Sciatic nerve (tissue), 2 donors: ENCODE measurements around the gene GRB14. TPM values are rescaled to one million over a fixed set of nuclear protein-coding genes. Genes with fewer than 3 reads are reported as not detected.
"Not testable (repeated sequence)": the region's sequence is repeated elsewhere in the genome, so short reads cannot be mapped to it uniquely, and the experiment has no call there.

ENCODE experiments used
- ATAC-seq: fragments of 200-7000 bp; cut with Tn5 transposase; one replicate; pipeline ENCODE4 v1.9.1; 2020; ENCODE audit warnings: mild to moderate bottlenecking, moderate library complexity
- DNase-seq: peaks from one replicate; pipeline ENCODE4 v3.0.0-alpha.2; 2020; ENCODE audit warnings: low spot score
- intact Hi-C: fragments of 100-400 bp; cut with DNase I; formaldehyde crosslinking; loops from one replicate; pipeline ENCODE4 v1.14.2; 2022
- total RNA-seq: library from RNA; stranded (reverse); fragmentation: NEBNext Ultra II Directional; extraction: Animal tissue kit (Norgen Biotek cat#: 25700); gene quantifications from one replicate; pipeline ENCODE4 v1.2.1, GENCODE V29; 2021
- donor health status: DM: no; HTN: no; CAD: no.
- donor health status: DM: no; HTN: no; CAD: no.

The GRB14 gene
- total RNA-seq, result 20.2 TPM

DNA sequence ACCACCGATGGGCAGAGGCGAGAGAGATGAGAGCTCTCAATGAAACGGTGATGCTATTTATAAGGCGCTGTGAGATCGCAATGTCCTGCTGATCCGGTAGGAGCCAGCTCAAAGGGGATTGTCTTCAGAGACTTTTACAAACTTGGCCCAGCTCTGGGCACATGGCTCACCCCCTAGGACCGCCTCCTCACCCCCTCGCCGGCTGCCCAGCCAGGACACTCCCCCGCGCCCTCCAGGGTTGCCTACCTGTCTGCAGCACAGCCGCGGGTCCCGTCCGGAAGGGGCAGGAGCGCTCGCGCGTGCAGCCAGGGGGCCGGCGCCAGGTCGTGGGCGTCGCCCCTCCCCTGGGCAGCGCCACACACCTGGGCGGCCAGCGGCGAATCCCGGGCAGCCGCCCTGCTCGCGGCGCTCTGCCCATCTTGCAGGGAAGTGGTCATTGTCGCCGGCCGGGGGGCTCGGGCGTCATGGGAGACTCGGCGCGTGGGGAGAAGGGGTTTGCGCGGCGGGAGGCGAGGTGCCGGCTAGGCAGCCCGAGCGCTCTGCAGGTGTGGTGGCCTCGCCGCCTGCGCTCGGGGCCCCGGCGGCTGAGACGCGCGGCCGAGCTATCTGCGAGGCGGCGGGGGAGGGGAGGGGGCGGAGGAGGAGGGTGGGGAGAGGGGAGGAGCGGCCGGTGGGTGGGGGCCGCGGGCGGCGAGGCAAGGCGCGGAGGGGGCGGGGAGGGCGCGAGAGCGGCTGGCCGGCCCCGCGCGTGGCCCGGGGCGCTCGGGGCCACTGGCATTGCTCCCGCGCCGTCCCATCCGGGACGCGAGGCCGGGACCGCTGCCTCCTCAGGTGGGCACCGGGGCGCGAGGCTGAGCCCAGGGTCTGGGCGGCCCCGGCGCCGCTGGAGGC is at the start of gene GRB14:
GRB14 (minus strand) TSS at position 610 of the 891 bp plus-strand sequence; CDS start at position 437, 173 bp downstream.
- intact Hi-C loops, result no loop called here
- no peak for DNase-seq
- peak; percentile 65 for ATAC-seq

DNA sequence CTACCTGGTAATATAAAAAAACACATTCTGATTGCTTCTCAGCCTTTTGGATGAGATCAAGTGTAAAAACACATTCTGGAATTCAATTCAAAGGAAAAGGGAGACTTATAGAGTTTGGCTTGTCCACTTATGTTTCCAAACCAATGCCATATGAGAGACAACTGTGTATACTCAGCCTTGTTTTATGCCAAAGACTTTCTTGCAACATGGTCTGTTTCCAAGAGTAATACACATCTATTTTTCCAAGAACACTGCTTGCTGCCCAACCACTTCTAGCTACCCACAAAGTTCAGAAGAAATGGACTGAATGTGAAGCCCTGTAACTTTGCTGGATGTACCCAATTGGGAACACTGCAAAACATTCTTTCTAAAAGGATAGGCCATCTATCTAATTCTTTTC is 48.0 kb upstream of the GRB14 start:
- DNase-seq (no peak), ATAC-seq (no peak)
- intact Hi-C loops, result no loop called here

GRCh38 chr2:164667566-164667965 is 46.3 kb upstream of the GRB14 start:
- intact Hi-C loops, result no loop called here
- ATAC-seq (no peak), DNase-seq (no peak)

DNA sequence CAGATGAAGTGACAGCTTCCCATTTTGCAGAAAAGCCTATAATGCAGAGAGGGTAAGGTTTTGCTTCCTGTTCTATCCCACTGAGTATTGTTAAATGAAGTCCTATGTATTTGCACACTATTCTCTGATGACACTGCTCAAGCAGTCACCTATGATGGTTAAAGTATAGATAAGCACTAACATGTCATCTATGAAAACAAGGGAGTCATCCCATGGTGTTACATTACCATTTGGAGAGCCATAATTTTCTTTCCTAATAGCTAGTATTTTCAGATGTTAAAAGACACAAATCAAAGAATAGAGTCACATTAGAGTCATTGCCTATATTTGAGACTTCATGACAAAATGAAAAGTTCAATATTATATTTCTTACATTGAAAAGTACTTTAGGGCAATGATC is 42.8 kb upstream of the GRB14 start:
- no peak for DNase-seq
- intact Hi-C loops, result no loop called here
- no peak for ATAC-seq

- no peak for DNase-seq
- intact Hi-C loops, result no loop called here
- no peak for ATAC-seq
Measured at GRCh38 chr2:164662868-164663631, 41.8 kb upstream of the GRB14 start.

DNA sequence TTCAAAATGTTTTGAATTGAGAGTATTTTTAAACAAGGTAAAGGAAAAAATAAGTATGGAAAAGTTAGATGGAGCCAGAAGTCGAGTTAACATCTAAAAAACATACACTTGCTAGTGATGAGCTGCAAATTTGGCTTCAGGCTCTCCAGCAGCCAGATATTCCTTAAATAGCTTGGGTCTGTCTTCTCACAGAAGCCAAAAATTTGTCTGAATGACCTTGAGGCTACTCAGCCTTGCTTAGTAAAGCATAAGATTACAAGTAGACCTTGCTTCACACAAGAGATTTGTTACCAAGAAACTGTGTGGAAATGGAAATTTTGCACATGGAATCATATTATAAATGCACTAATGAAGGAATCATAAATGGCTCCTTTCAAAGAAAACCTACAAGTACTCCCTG is 40.8 kb upstream of the GRB14 start:
- ATAC-seq, result no peak
- intact Hi-C loops, result no loop called here
- DNase-seq, result no peak

- DNase-seq (no peak), ATAC-seq (no peak)
- intact Hi-C loops, result no loop called here
Measured at GRCh38 chr2:164661349-164661748, 40.1 kb upstream of the GRB14 start.

DNA sequence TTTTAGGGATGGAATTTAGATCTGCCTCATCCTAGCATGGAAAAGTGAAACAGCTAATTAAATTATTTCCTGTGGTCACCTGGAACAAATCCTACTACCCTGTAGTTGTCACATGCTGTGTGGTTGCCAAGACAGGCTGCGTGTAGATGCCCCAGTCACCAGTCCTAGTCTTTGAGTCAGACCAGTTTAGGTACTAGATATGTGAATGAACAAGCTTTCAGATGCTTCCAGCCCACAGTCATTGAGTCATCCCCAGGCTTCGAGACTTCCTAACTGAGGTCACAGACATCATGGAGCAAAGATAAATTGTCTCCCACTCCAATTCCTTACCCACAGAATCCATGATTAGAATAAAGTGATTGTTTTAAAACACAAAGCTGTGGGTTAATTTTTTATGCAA is 35.8 kb upstream of the GRB14 start:
- no peak for ATAC-seq
- intact Hi-C loops, result no loop called here
- no peak for DNase-seq

- intact Hi-C loops, result no loop called here
- DNase-seq (no peak), ATAC-seq (no peak)
Measured at GRCh38 chr2:164655750-164656149, 34.5 kb upstream of the GRB14 start.

DNA sequence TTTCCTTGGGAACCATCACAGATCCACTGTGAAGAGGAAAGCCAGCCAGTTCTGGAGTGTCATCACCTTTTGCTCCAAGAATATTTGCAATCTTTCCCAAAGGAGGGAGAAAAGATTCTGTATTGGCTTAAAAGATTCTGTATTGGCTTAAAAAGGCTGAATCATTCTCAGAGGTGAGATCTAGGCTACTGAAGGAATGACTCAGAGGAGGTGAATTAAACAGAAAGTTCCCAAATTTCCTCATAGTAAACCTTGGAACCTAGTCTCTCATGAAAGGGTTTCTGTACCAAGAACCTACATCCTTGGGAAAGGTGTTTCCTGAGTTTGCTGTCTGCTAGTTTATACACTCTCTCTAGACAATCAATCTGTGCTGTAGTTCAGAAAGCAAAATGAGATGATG is 34.1 kb upstream of the GRB14 start:
- intact Hi-C loops, result no loop called here
- DNase-seq, result no peak
- no peak for ATAC-seq

DNA sequence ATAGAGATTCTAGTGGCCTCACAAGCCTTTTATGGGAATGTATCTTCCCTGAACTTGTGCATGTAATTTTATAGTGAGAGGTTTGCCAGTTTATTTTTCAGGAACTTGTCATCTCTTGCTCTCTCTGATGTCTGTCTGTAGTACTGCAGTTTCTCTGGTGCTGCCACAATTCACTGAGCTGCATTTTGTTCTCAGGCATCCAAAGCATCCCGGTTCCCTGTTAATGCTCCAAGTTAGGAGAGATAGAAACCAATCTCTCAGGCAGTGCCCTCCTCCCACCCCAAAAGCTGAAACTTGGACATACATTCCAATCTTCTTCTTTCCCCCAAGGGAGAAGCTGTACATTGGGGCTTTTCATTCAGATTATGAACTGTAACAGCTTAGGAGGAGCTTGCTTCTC is 30.1 kb upstream of the GRB14 start:
- intact Hi-C loops, result no loop called here
- ATAC-seq (no peak), DNase-seq (no peak)

- no peak for ATAC-seq
- DNase-seq, result no peak
- intact Hi-C loops, result no loop called here
Measured at GRCh38 chr2:164644036-164644700, 22.9 kb upstream of the GRB14 start.

DNA sequence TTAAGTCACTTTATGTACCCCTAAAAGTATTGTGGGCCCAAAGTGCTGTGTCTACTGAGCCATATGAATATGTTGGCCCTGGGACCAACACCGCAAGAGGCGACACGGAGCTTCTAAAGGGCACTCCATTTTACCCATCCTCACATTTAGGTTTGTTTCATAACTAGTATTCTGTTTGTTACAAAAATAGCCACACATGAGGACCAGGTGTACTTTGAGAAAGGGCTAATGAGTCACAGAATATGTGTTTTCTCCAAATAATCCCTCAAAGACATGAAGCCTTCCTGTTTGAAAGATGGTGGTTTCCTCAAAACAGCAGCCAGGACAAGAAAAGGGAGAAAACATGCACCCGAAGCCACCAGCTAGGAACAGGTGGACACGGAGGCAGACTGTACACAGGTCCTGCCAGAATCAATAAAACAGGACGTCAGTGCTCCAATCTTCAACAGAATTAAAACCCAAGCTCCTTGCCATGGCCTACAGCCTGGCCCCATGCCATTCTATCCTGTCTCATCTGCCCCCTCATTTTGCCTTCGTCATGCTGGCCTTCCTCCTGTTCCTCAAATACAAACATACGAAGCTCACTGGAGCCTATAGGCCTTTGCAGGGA is 21.8 kb upstream of the GRB14 start:
- no peak for ATAC-seq
- DNase-seq, result no peak
- intact Hi-C loops, result no loop called here

GRCh38 chr2:164642268-164642667 is 21.0 kb upstream of the GRB14 start:
- intact Hi-C loops, result no loop called here

DNA sequence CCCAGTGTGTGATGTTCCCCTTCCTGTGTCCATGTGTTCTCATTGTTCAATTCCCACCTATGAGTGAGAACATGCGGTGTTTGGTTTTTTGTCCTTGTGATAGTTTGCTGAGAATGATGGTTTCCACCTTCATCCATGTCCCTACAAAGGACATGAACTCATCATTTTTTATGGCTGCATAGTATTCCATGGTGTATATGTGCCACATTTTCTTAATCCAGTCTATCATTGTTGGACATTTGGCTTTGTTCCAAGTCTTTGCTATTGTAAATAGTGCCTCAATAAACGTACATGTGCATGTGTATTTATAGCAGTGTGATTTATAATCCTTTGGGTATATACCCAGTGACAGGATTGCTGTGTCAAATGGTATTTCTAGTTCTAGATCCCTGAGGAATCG is 7.0 kb upstream of the GRB14 start:
- ATAC-seq, intact Hi-C loops, DNase-seq: not testable (repeated sequence)

More at GRCh38 chr2:164642268-164642667, 21.0 kb upstream of the GRB14 start:
- DNase-seq (no peak), ATAC-seq (no peak)

DNA sequence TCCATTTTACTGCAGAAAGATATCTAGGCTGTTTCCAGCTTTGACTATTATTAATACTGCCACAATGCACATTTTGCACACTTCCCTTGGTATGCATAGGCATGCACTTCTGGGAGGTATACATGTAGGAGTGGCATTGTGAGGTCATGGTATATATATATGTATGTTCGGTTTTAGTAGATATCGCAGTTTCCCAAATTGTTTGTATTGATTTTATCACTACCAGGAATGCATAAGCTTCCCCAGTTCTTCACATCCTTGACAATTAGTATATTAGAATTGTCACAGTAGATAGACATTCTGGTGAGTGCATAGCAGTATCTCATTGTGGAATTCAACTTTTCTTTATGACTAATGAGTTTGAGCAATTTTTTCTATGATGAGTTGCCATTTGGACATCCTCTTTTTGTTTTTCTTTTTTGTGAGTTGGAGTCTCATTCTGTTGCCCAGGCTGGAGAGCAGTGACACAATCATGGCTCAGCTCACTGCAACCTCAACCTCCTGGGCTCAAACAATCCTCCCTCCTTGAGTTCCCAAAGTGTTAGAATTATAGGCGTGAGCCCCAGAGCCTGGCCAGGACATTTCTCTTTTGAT is 4.2 kb upstream of the GRB14 start:
- ATAC-seq, result no peak
- intact Hi-C loops, result no loop called here

GRCh38 chr2:164624316-164624715 is 3.0 kb upstream of the GRB14 start:
- ATAC-seq, result no peak
- no peak for DNase-seq
- intact Hi-C loops, result no loop called here

More for the DNA sequence above, 4.2 kb upstream of the GRB14 start:
- no peak for DNase-seq

DNA sequence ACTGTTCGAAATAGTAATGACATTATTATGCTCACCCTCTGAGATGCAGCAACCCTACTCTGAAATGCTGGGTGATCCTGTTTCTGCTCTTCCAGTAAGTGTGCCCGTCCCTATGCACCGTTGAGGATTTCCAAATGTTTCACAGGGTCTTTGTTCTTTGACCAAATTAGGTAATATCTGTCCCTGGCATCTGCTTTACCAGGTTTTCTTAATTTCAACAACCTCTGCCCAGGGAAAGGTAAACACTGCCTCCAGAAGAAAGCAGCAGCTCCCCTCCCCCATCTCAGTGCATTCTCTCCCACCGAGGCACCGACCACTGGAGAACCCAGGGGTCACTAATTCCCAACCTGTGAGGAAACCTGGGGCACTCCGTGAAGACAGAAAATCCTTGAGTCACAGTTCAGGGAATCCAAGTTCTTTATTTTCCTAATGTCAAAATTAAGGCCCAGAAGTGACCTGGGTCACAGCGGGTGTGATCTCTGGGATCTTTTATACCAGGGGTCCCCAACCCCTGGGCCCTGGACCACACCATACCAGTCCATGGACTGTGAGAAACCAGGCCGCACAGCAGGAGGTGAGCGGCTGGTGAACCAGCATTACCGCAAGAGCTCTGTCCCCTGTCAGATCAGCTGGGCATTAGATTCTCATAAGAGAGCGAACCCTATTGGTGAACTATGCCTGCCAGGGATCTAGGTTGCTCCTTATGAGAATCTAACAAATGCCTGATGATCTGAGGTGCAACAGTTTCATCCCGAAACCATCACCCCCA is 1.2 kb upstream of the GRB14 start:
- no peak for DNase-seq
- no peak for ATAC-seq
- intact Hi-C loops, result no loop called here
